Keratinocyte (primary cell): ENCODE data around the gene KRT25. TPM values are rescaled to one million over a fixed set of nuclear protein-coding genes. Genes with fewer than 3 reads are reported as not detected.

Experiments used
- DNase-seq: peaks from one replicate; pipeline ENCODE4 v3.0.0-alpha.2; 2011; ENCODE audit warnings: low read depth, missing footprints, low spot score
- FAIRE-seq: peaks from 2 replicates; lab custom pipeline; 2011; peaks lifted over from hg19 to GRCh38; lab: Jason Lieb, UNC
- H2AFZ ChIP-seq: 2 replicates; pipeline ENCODE4 v1.6.0; 2012; ENCODE audit warnings: low read length, control low read depth, inconsistent platforms; ENCODE audit not compliant: control insufficient read depth
- H3K27ac ChIP-seq: 2 replicates; pipeline ENCODE4 v1.5.1; 2011; ENCODE audit warnings: low read length; ENCODE audit not compliant: control insufficient read depth, insufficient read depth
- H3K27me3 ChIP-seq: 3 replicates; pipeline ENCODE4 v1.6.0; 2011; ENCODE audit warnings: low read length; ENCODE audit not compliant: control insufficient read depth, insufficient read depth; ENCODE audit errors: extremely low read depth
- H3K36me3 ChIP-seq, 2 experiments: 2 replicates in 1 of 2; 3 replicates in 1 of 2; pipeline ENCODE4 v1.5.1; 2011; ENCODE audit warnings: low read length in 2 of 2, mild to moderate bottlenecking in 1 of 2; ENCODE audit not compliant: control insufficient read depth in 2 of 2, insufficient read depth in 2 of 2; ENCODE audit errors: extremely low read depth in 1 of 2
- H3K4me1 ChIP-seq: 3 replicates; pipeline ENCODE4 v1.5.1; 2011; ENCODE audit warnings: low read length; ENCODE audit not compliant: control insufficient read depth, insufficient read depth; ENCODE audit errors: extremely low read depth
- H3K4me2 ChIP-seq: 3 replicates; pipeline ENCODE4 v1.6.0; 2011; ENCODE audit warnings: low read depth, low read length; ENCODE audit not compliant: control insufficient read depth, insufficient read depth; ENCODE audit errors: extremely low read depth
- H3K4me3 ChIP-seq, 3 experiments: fragments of 200-600 bp in 1 of 3; sonication (generic) in 1 of 3; 2 replicates in 2 of 3; 3 replicates in 1 of 3; pipeline ENCODE4 v1.5.1; 2011 to 2016; ENCODE audit warnings: low read length in 3 of 3, mild to moderate bottlenecking in 3 of 3, control low read depth in 2 of 3, inconsistent platforms in 1 of 3, low read depth in 1 of 3, mixed read lengths in 1 of 3, mixed run types in 1 of 3, moderate library complexity in 1 of 3; ENCODE audit not compliant: control insufficient read depth in 2 of 3, insufficient read depth in 2 of 3; ENCODE audit errors: extremely low read depth in 1 of 3
- H3K79me2 ChIP-seq: 2 replicates; pipeline ENCODE4 v1.6.0; 2012; ENCODE audit warnings: low read length; ENCODE audit not compliant: control insufficient read depth, insufficient read depth
- H3K9ac ChIP-seq: 3 replicates; pipeline ENCODE4 v1.6.0; 2011; ENCODE audit warnings: low read length; ENCODE audit not compliant: control insufficient read depth, insufficient read depth; ENCODE audit errors: extremely low read depth
- H3K9me1 ChIP-seq: 3 replicates; pipeline ENCODE4 v1.6.0; 2011; ENCODE audit warnings: low read length; ENCODE audit not compliant: control insufficient read depth, insufficient read depth; ENCODE audit errors: extremely low read depth
- H3K9me3 ChIP-seq: 2 replicates; pipeline ENCODE4 v1.5.1; 2012; ENCODE audit warnings: low read depth, low read length; ENCODE audit not compliant: control insufficient read depth
- H4K20me1 ChIP-seq: 3 replicates; pipeline ENCODE4 v1.6.0; 2011; ENCODE audit warnings: low read length; ENCODE audit not compliant: control insufficient read depth, insufficient read depth; ENCODE audit errors: extremely low read depth
- EZH2 ChIP-seq: IDR thresholded peaks from one replicate; pipeline ENCODE4 v1.6.1; 2012; ENCODE audit warnings: inconsistent platforms, mild to moderate bottlenecking, low read length, moderate library complexity
- dilution Hi-C: fragments of 300-500 bp; cut with MboI; formaldehyde crosslinking; loops from one replicate; pipeline ENCODE4 v1.7.0; 2020; ENCODE audit warnings: low sequenced_read_pairs; ENCODE audit not compliant: extremely low pct_ligation_motif_present
- polyA plus RNA-seq, 5 experiments: library from polyadenylated mRNA; depleted of rRNA in 3 of 5; stranded (reverse) in 3 of 5; stranded (forward) in 1 of 5; unstranded in 1 of 5; fragments of >200 nt; gene quantifications; 1 replicate in 1 of 5; 2 replicates in 3 of 5; 3 replicates in 1 of 5; pipeline versions ENCODE4 v1.2.1 to v1.2.3, GENCODE V29; 2011 to 2012; ENCODE audit warnings: missing spikeins in 2 of 5, low read depth in 1 of 5, low replicate concordance in 1 of 5
- TF ChIP-seq, protein P1 (sequence below), 3 experiments: IDR thresholded peaks in 1 of 3; conservative IDR thresholded peaks in 1 of 3; optimal IDR thresholded peaks in 1 of 3; 2 replicates in 2 of 3; 3 replicates in 1 of 3; pipeline versions ENCODE3 to v1.5.1; 2011; ENCODE audit warnings: low read length in 3 of 3, mild to moderate bottlenecking in 3 of 3, moderate library complexity in 2 of 3, control low read depth in 1 of 3, inconsistent platforms in 1 of 3; ENCODE audit not compliant: insufficient read depth in 2 of 3; ENCODE audit errors: extremely low read depth in 1 of 3

Gene KRT25
- polyA plus RNA-seq, 1 donor (not counting 4 experiments of a cell fraction or from before 2014, with no cell fraction given): not detected

DNA sequence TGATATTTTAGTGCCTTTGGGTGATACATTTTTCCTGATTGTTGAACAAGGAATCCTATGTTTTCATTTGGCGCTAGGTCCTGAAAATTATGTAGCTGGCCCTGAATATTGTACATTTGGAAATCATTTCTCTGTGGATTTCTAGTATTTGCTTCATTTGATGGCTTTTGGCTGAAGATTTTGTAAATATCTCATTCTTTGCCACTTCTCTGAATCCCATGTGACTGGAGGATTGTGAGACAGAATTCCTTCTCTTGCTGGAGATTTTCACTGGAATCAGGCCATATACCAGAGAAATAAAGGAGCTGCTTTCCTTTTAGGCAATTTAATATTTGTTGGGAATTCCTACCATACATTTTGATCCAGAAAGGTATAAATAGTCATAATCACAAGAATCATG, 36.0 kb upstream of the KRT25 start:
- no peak overlapping the region for H3K9ac ChIP-seq

GRCh38 chr17:40782450-40782849, 27.3 kb upstream of the KRT25 start, which contains the start of gene KRT27:
KRT27 (minus strand) TSS chr17:40782550; CDS start chr17:40782493, 57 bp downstream.
- no peaks in the 10 kb centered on the region for H3K79me2 ChIP-seq
- TF ChIP-seq, protein P1, sequence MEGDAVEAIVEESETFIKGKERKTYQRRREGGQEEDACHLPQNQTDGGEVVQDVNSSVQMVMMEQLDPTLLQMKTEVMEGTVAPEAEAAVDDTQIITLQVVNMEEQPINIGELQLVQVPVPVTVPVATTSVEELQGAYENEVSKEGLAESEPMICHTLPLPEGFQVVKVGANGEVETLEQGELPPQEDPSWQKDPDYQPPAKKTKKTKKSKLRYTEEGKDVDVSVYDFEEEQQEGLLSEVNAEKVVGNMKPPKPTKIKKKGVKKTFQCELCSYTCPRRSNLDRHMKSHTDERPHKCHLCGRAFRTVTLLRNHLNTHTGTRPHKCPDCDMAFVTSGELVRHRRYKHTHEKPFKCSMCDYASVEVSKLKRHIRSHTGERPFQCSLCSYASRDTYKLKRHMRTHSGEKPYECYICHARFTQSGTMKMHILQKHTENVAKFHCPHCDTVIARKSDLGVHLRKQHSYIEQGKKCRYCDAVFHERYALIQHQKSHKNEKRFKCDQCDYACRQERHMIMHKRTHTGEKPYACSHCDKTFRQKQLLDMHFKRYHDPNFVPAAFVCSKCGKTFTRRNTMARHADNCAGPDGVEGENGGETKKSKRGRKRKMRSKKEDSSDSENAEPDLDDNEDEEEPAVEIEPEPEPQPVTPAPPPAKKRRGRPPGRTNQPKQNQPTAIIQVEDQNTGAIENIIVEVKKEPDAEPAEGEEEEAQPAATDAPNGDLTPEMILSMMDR (optimal IDR thresholded peaks at IDR 0.05 in 1 of 3, IDR thresholded peaks at IDR 0.05 in 1 of 3, conservative IDR thresholded peaks at IDR 0.05 in 1 of 3; ENCODE audit: extremely low read depth in 1 of 3, insufficient read depth in 2 of 3, low read length in 3 of 3): no peak
- no peak for TF ChIP-seq EZH2
- H3K9ac ChIP-seq: no peak within 1 kb of the TSS
- H3K4me2 ChIP-seq: no peak within 1 kb of the TSS
- no peak within 1 kb of the TSS for H2AFZ ChIP-seq
- FAIRE-seq: no peak
- H4K20me1 ChIP-seq: no peaks in the 10 kb centered on the region
- H3K36me3 ChIP-seq: no peaks in the 10 kb centered on the region
- no peak within 1 kb of the TSS for H3K4me3 ChIP-seq
- H3K9me3 ChIP-seq: no peaks in the 10 kb centered on the region
- H3K9me1 ChIP-seq: no peaks in the 10 kb centered on the region
- peaks cover 4% of the 10 kb centered on the region for H3K4me1 ChIP-seq
- H3K27me3 ChIP-seq: no peaks in the 10 kb centered on the region
- no peak within 1 kb of the TSS for H3K27ac ChIP-seq
- no peak for DNase-seq
- dilution Hi-C loops: no loop called here

More for the DNA sequence above, 36.0 kb upstream of the KRT25 start:
- Histone ChIP-seq H3K27ac (no peak overlapping the region), H3K9me3 (no peaks in the 10 kb centered on the region), H3K36me3 (no peaks in the 10 kb centered on the region), H4K20me1 (no peaks in the 10 kb centered on the region), H3K79me2 (no peaks in the 10 kb centered on the region), H3K4me1 (no peaks in the 10 kb centered on the region), H3K4me3 (no peak overlapping the region), H2AFZ (no peak overlapping the region), H3K27me3 (peaks cover 16% of the 10 kb centered on the region), H3K9me1 (no peaks in the 10 kb centered on the region), H3K4me2 (no peak overlapping the region)
- FAIRE-seq (no peak), DNase-seq (no peak)
- dilution Hi-C loops: no loop called here
- no peak for TF ChIP-seq EZH2
- TF ChIP-seq, protein P1 (optimal IDR thresholded peaks at IDR 0.05 in 1 of 3, IDR thresholded peaks at IDR 0.05 in 1 of 3, conservative IDR thresholded peaks at IDR 0.05 in 1 of 3; ENCODE audit: extremely low read depth in 1 of 3, insufficient read depth in 2 of 3, low read length in 3 of 3): no peak
